Activated B cell treated with CpG ODN at 0.5 μM for 24 hours (primary cell): ENCODE results near the gene CFAP99. TPM values are rescaled to one million over a fixed set of nuclear protein-coding genes. Genes with fewer than 3 reads are reported as not detected.

ENCODE experiments used
- ATAC-seq: fragments of 200-7000 bp; cut with Tn5 transposase; one replicate; pipeline ENCODE4 v1.10.0; 2021; ENCODE audit warnings: low read depth, mild to moderate bottlenecking, moderate library complexity
- CTCF ChIA-PET: fragments of 350-600 bp; sonication (Branson Sonifier 250); formaldehyde crosslinking; loops from one replicate; lab custom pipeline; 2021; ENCODE audit warnings: antibody characterized with exemption; lab: Charles Lee
- POLR2A ChIA-PET: fragments of 350-600 bp; sonication (Branson Sonifier 250); formaldehyde crosslinking; loops from one replicate; lab custom pipeline; 2021; ENCODE audit warnings: antibody characterized with exemption; lab: Charles Lee
- DNase-seq: peaks from one replicate; pipeline ENCODE4 v3.0.0; 2022
- H3K27ac Mint-ChIP-seq: one replicate; pipeline ENCODE4 v1.8.0; 2020; ENCODE audit warnings: mixed read lengths
- H3K27me3 Mint-ChIP-seq: one replicate; pipeline ENCODE4 v1.8.0; 2021; ENCODE audit warnings: mixed read lengths
- H3K36me3 Mint-ChIP-seq: one replicate; pipeline ENCODE4 v1.8.0; 2021; ENCODE audit warnings: low read depth, mixed read lengths
- H3K4me1 Mint-ChIP-seq: one replicate; pipeline ENCODE4 v1.8.0; 2021; ENCODE audit warnings: mixed read lengths
- H3K4me3 Mint-ChIP-seq: one replicate; pipeline ENCODE4 v1.8.0; 2020; ENCODE audit warnings: mild to moderate bottlenecking, mixed read lengths
- H3K9me3 Mint-ChIP-seq: one replicate; pipeline ENCODE4 v1.8.0; 2020; ENCODE audit warnings: mixed read lengths
- CTCF ChIP-seq: fragments of 200-600 bp; IDR thresholded peaks from one replicate; pipeline ENCODE4 v1.8.0; 2022; ENCODE audit warnings: antibody characterized with exemption, mild to moderate bottlenecking
- intact Hi-C: fragments of 100-400 bp; cut with micrococcal nuclease; formaldehyde crosslinking; loops from one replicate; pipeline ENCODE4 v1.15.1; 2024
- total RNA-seq: library from RNA; stranded (reverse); gene quantifications from 2 replicates; pipeline ENCODE4 v1.2.3, GENCODE V29; 2022

CFAP99 gene
- total RNA-seq, 1 donor from 2014 or later = not detected

- ATAC-seq = peak; percentile 87
- Mint-ChIP-seq H3K4me1 (peaks cover 51% of the 10 kb centered on the region), H3K9me3 (no peaks in the 10 kb centered on the region), H3K36me3 (peaks cover 38% of the 10 kb centered on the region), H3K4me3 (peak within 1 kb of the TSS; percentile 96), H3K27me3 (no peaks in the 10 kb centered on the region), H3K27ac (peak within 1 kb of the TSS; percentile 94)
- intact Hi-C loops = loop anchor here (1.0 to 5.0 kb wide), 12 partner anchors 17 to 578 kb away; partner anchors contain the start of genes CFAP99, FAM193A, GRK4 and HAUS3
- TF ChIP-seq CTCF = no peak
- ChIA-PET CTCF (interaction anchor here (0.7 to 2.5 kb wide), 6 partner anchors 17 to 249 kb away, joined by 3 to 7 read pairs (median 3); partner anchors contain the start of genes CFAP99 and MXD4), POLR2A (interaction anchor here (0.6 to 4.6 kb wide), 31 partner anchors 9 to 1547 kb away, joined by 3 to 103 read pairs (median 6); partner anchors contain the start of genes CFAP99, FAM193A, GRK4 and HAUS3)
- peak; percentile 83 for DNase-seq
Measured at GRCh38 chr4:2468456-2469191, 49.9 kb downstream of the CFAP99 start, which contains the start of gene RNF4. TSS of gene RNF4 (plus strand) at chr4:2469106. CDS start at chr4:2490494, 21,388 bp downstream.

GRCh38 chr4:2469192-2469984 lies 50.6 kb downstream of the CFAP99 start:
- TF ChIP-seq CTCF = no peak
- DNase-seq (peak; percentile 69), ATAC-seq (peak; percentile 56)
- intact Hi-C loops = loop anchor here (1.0 to 5.0 kb wide), 12 partner anchors 16 to 577 kb away; partner anchors contain the start of genes CFAP99, FAM193A, GRK4 and HAUS3
- ChIA-PET CTCF (interaction anchor here (0.7 to 2.5 kb wide), 4 partner anchors 16 to 249 kb away, joined by 3 to 7 read pairs (median 4); partner anchors contain the start of gene CFAP99), POLR2A (interaction anchor here (0.6 to 4.6 kb wide), 28 partner anchors 9 to 1548 kb away, joined by 3 to 103 read pairs (median 6); partner anchors contain the start of genes CFAP99, FAM193A, HAUS3 and MXD4)
- Mint-ChIP-seq H3K4me3 (peak overlapping the region; percentile 96), H3K36me3 (peaks cover 40% of the 10 kb centered on the region), H3K4me1 (peaks cover 54% of the 10 kb centered on the region), H3K27me3 (no peaks in the 10 kb centered on the region), H3K9me3 (no peaks in the 10 kb centered on the region), H3K27ac (peak overlapping the region; percentile 94)

- CTCF ChIA-PET = no interaction called here
- no peak for TF ChIP-seq CTCF
- peaks cover 58% of the 10 kb centered on the region for H3K4me1 Mint-ChIP-seq
Measured at GRCh38 chr4:2470791-2471190, 52.0 kb downstream of the CFAP99 start.

GRCh38 chr4:2472187-2472586 lies 53.4 kb downstream of the CFAP99 start:
- TF ChIP-seq CTCF = no peak
- Mint-ChIP-seq H3K9me3 (no peaks in the 10 kb centered on the region), H3K4me3 (no peak overlapping the region), H3K36me3 (peaks cover 52% of the 10 kb centered on the region), H3K27me3 (no peaks in the 10 kb centered on the region), H3K4me1 (peaks cover 66% of the 10 kb centered on the region), H3K27ac (no peak overlapping the region)
- ChIA-PET POLR2A (interaction anchor here (0.6 to 1.7 kb wide), 3 partner anchors 10 to 440 kb away, joined by 3 to 5 read pairs (median 5); no protein-coding TSS in a partner anchor), CTCF (no interaction called here)
- ATAC-seq (no peak), DNase-seq (no peak)
- intact Hi-C loops = no loop called here

More at GRCh38 chr4:2470791-2471190, 52.0 kb downstream of the CFAP99 start:
- Mint-ChIP-seq H3K27me3 (no peaks in the 10 kb centered on the region), H3K4me3 (peak overlapping the region; percentile 96), H3K36me3 (peaks cover 44% of the 10 kb centered on the region), H3K27ac (peak overlapping the region; percentile 94), H3K9me3 (no peaks in the 10 kb centered on the region)
- ATAC-seq (no peak), DNase-seq (no peak)
- intact Hi-C loops = no loop called here
- POLR2A ChIA-PET = interaction anchor here (0.6 to 4.6 kb wide), 4 partner anchors 13 to 208 kb away, joined by 4 to 103 read pairs (median 39); partner anchors contain the start of gene FAM193A
